Caki2 (cell line): Measurements from ENCODE around the gene PIK3CD. TPM values are rescaled to one million over a fixed set of nuclear protein-coding genes. Genes with fewer than 3 reads are reported as not detected.

ENCODE experiments used
- DNase-seq: peaks from one replicate; pipeline ENCODE4 v3.0.0-alpha.2; 2015; ENCODE audit warnings: low read depth
- in situ Hi-C: cut with HindIII; loops from 2 replicates; pipeline ENCODE4 v1.10.0; 2016; ENCODE audit warnings: low sequenced_read_pairs, low pct_unique_long_range_greater_than_20kb, mixed read lengths
- total RNA-seq: library from RNA; depleted of rRNA; stranded (reverse); fragments of >200 nt; shearing (Covaris generic); gene quantifications from 2 replicates; pipeline ENCODE4 v1.2.3, GENCODE V29; 2014; ENCODE audit warnings: low replicate concordance

Gene PIK3CD
- total RNA-seq, 1 experiment from 2014 or later: 7.0 TPM

DNA sequence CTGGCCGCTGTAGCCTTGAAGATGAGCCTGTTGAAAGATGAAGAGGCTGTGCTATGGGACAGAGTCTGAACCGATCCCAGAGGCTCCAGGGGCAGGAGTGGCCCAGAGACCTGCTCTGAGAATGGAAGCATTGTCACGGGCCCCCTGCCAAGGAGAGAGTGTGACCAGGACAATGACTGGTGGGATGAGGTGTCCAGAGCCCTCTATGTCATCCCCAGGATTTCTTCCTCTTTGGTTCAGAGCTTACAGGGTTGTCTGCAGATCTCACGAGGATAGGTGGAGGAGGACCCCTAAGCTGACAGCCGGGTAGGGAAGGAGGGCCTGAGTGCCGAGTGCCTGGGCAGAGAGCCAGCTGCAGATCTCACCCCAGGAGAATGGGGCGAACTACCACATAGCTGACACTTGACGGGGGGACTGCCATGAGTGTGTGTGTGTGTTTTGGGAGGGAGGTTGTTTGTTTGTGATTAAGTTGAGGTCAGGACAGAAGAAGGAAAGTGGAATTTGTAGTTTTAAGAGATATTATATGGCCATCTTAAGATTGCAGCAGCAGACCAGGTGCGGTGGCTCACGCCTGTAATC lies 25.4 kb downstream of the PIK3CD start:
- in situ Hi-C loops: no loop called here
- no peak for DNase-seq

DNA sequence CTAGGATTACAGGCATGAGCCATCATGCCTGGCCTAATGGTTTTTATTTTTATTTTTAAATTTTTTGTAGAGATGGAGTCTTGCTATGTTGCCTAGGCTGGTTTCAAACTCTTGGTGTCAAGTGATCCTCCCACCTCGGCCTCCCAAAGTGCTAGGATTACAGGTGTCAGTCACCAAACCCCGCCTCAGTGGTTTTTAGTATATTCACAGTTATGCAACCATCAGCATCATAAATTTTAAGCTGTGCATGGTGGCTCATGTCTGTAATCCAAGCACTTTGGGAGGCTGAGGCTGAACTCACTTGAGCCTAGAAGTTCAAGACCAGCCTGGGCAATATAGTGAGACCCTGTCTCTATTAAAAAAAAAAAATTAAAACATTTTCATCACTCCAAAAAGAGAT lies 28.6 kb downstream of the PIK3CD start:
- DNase-seq: no peak
- in situ Hi-C loops: no loop called here

DNA sequence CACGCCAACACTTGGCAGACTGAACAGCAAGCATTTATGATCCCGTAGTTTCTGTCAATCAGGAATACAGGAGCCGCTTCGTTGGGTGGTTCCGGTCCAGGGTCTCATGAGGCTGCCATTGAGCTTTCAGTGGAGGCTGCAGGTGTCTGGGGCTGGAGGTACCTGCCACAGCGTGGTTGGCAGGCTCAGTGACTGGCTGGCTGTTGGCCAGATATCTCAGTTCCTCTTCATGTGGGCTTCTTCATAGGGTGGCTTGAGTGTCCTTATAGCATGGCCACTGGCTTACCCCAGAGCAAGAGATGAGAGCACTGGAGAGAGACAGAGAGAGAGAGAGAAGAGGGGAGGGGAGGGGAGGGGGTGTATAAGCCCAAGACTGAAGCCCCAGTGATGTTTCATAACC lies 29.3 kb downstream of the PIK3CD start:
- in situ Hi-C loops: no loop called here
- DNase-seq: no peak

DNA sequence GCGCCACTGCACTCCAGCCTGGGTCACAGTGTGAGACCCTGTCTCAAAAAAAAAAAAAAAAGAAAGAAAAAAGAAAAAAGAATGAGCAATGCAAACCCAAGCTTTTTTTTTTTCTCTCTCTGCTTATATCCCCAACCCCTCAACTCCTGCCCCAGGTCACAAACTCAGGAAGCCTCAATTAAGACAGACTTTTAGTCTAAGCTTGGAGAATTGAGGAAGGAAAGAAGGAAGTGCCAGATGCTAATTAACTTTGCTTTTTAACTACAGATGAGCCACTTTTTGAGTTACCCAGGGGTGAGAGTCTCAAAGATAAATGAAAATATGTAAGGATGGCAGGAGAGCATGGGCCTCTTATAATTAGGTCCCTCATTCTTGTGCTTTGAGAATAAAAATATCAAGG lies 33.3 kb downstream of the PIK3CD start:
- no peak for DNase-seq
- in situ Hi-C loops: no loop called here

DNA sequence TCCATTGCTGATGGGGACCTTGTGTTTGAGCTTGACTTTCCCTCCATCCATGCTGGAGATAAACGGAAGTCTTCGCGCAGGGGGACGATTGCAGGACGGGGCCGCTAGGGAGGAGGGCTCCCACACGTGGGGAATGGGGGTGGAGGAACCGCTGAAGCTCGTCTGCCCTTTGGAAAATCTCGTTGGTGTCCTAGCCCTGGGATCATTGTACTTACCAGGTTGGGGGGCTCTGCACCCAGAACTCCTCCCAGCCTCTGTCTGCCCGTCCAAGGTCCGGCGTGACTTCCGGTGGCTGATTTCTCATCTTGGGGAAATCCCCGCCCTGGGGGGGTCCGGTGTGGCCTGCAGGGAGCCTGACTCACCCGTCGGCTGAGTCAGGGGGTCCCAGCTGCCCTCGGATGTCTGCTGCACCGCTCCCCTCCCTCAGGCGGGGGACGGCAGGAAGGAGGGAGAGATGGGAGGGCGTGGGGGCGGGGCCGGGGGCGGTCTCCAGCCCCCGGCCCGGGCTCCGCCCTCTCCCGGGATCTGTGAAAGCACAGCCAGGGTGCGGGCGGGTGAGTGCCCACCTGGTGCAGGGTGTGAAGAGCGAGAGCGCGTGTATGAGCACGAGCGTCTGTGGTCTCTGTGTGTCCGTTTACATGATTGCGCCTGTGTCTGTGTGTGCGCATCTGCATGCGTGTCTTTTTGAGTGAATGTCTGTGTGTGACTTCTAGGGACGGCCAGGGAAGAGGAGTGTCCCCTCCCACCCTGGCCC lies 35.8 kb downstream of the PIK3CD start:
- in situ Hi-C loops: no loop called here
- peak; percentile 81 for DNase-seq

DNA sequence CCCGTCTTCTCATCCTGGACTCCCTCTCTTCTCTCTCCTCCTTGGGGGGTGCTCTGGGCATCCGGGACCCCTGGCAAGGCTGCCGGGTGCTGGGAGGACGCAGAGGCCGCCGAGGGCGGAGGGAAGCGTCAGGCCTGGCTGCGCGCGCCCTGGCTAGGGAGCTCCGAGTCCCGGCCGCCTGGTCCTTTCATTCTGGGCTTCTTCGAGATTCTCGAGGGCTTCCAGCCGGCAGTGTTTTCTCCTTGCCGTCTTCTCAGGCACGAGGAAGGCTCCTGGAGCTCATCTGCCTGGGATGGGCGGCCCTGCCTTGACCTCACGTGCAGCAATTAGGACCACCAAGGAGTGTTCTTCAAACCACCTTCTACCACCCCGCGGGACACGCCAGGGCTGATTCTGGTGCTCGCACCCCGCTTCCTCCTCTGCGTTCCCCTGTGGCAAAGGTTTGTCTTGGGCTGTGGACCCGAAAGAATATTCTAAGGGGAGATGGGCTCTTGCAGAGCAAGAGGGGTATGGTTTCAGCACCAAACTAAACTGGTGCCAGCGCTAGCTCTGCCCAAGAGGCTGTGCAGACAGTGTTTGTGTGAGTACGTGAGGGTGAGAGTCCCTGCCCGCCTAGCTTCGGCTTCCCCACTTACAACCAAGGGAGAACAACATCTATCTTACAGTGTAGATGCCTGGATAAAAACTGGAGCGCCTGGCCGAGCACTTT lies 36.5 kb downstream of the PIK3CD start:
- in situ Hi-C loops: no loop called here
- no peak for DNase-seq

DNA sequence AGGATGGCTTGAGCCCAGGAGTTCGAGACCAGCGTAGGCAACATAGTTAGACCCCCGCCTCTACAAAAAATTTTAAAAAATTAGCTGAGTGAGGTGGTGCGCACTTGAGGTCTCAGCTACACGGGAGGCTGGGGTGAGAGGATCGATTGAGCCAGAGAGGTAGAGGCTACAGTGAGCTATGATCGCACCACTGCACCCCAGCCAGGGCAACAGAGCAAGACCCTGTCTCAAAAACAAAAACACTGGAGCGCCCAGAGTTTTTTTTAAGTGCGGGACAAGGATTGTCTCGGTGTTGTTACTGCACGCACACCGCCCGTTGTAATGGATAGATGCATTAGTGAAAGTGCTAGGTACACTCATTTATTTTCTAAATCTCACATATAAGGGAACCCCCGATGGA lies 37.1 kb downstream of the PIK3CD start:
- in situ Hi-C loops: no loop called here
- no peak for DNase-seq

DNA sequence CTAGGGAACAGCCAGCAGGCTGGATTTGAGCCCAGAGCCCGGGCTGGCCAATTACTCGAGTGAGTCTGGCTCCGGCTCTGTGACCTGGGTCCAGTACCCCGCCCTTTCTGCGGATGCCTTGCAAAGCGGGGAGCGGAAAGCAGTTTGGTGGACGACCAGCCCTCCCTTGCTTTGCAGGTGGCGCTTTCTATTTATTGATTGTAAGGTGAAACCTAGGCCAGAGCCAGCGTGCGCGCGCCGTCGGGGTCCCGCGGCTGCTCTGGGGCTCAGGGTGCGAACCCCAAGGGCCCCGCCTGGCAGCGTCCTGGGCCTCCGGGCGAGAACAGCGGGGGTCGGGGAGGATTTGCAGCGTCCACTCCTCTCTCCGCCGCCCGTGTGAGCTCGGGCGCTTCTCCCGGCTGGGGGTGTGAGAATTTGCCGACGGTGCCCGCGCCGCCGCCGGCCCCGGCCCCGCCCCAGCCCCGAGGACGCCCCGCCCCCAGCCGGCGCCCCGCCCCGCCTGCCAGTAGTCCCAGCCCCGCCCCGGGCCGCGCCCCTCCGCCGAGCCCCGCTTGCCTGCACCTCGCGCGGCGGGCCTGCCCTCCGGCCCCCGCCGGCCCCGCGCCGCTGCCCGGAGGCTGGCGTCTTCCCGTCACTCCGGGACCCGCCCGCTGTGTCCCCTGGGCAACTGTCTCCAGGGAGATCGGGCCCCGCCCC lies 37.6 kb downstream of the PIK3CD start:
- DNase-seq: peak; percentile 70
- in situ Hi-C loops: no loop called here

DNA sequence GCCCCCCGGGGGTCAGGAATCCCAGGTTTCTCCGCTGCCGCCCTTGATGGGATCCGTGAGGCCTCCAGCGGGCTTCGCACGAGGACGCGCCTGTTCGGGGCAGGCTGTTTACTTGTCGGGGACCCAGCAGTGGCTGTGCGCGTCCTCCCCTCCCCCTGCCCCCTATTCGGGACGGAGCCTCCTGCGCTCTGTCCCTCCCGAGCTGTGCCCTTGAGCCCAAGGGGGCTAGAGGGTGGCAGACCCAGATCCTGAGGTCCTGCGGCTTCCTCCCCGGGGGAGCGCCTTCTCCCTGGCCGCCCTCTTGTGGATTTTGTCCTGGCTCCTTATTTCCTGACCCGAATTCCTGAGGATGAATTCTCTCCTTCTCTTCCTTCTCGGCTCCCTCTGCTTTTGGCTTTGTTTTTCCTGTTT lies 38.4 kb downstream of the PIK3CD start:
- peak; percentile 35 for DNase-seq

DNA sequence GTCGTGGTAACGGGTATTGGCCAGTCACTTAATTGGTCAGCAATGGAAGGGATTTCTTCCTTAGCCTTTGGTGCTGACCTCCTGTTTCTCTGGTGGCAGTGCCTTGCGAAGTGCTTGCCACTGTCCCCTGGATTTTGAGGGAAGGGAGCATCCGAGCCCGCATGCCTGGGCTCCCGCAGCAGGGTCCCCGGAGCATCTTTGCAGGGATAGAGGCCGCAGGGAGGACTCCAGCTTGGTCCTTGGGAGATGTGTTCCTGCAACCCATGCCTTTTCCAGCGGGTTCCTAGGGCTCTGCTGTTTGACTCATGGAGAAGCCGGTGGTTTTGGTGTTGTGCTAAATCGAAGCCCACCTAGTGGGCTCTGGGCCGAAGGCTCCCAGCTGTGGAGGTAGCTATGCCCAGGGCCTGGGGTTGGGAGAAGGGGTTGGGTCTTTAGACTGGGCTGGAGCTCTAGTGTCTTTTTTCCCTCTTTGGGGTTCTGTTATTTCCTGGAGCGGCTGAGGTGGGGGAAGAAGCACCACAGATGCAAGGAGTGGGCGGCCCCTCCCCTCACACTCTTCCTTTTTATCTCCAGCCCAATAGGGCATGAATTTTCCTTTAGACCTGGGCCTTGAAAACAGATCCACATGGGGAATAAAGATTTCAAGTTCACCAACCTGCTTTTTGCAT lies 39.0 kb downstream of the PIK3CD start:
- in situ Hi-C loops: no loop called here
- DNase-seq: no peak

More for the DNA sequence above, 38.4 kb downstream of the PIK3CD start:
- in situ Hi-C loops: no loop called here

DNA sequence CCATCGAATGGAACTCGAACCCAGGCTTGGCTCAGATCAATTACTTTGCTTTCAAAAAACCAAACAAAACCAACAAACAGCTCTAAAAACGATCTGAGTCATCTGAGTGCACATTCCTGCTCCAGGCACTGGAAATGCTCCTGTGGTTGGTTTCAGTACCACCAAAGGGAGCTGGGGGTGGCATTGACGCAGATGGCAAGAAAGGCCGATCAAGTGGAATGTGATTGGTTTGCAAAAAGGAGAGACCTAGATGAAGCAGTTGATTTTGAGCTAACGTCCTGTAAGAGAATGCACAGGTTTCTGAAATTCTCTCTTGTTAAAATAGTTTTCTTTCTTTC lies 39.5 kb downstream of the PIK3CD start:
- in situ Hi-C loops: no loop called here
- no peak for DNase-seq

DNA sequence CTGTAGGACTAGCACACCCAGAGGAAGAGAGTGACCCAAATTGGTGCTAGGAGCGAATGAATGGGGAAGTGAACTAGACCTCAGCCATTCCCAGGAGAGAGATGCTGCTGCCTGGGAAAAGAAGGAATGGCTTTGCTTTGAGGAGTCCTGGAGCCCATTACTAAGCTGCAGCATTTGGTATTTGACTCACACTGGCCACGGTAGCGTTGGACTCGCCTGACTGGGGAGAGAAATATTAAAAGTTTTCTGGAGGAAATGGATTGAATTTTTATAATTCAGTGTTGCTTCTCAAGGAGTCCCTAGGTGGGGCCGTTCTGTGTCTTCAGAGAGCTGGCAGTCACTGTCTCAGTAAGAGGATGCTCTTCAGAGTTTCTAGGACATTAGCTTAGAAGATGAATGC lies 40.2 kb downstream of the PIK3CD start:
- DNase-seq: peak; percentile 19
- in situ Hi-C loops: no loop called here

DNA sequence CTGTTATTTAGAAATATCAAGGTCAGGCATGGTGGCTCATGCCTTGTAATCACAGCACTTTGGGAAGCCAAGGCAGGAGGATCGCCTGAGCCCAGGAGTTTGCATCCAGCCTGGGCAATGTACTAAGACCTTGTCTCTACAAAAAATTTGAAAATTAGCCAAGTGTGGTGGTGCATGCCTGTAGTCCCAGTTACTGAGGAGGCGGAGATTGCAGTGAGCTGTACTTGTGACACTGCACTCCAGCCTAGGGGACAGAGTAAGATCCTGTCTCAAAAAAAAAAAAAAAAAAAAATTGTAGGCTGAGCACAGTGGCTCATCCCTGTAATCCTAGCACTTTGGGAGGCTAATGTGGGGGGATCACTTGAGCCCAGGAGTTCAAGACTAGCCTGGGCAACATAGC lies 45.3 kb downstream of the PIK3CD start:
- in situ Hi-C loops: no loop called here
- no peak for DNase-seq

DNA sequence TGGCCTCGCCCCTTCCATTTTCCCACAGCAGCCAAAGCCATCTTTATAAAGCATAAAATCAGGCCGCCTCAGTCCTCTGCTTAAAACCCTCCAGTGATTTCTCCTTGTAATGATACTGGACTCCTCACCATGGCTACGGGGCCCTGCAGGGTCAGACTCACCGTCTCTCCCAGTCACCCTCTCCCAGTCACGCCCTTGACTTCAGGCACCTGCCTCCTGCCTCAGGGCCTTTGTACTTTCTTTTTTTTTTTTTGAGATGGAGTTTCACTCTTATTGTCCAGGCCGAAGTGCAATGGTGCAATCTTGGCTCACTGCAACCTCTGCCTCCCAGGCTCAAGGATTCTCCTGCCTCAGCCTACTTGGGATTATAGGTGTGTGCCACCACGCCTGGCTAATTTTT lies 47.8 kb downstream of the PIK3CD start:
- DNase-seq: peak; percentile 27
- in situ Hi-C loops: no loop called here

DNA sequence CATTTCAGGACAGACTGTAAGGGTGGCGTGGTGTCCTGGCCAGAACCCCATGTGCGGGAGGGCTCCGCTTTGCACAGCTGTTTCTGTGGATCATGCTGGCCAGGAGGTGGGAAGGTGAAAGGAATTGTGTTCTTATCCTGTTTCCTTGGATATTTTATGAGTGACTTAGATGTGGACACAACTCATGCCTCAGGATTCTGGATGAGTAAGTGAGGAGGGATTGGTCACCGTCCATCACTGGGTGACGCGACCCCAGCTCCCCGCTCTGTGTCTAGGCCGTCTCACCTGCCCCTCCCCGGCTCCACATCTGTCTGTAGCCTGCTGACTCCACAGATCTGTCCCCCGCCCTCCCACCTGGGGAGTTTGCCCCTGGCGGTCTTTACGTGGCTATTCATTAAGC lies 48.8 kb downstream of the PIK3CD start:
- DNase-seq: peak; percentile 68
- in situ Hi-C loops: no loop called here

DNA sequence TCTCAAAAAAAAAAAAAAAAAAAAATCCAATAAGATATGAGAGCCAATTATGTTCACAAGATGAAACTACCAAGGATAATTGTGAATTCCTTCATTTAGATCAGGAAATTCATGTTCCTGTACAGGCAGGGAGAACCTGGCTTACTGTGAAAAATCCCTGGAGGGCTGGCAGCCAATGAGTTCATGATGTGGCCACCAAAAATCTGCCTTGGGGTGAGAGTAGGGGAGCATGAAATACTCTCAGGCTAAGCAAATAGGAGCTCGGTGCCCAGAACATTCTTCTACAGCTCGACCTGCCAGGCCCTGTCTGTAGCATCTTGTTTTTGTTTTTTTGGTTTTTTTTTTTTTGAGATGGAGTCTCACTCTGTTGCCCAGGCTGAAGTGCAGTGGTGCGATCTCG lies 50.1 kb downstream of the PIK3CD start:
- no peak for DNase-seq
- in situ Hi-C loops: no loop called here

DNA sequence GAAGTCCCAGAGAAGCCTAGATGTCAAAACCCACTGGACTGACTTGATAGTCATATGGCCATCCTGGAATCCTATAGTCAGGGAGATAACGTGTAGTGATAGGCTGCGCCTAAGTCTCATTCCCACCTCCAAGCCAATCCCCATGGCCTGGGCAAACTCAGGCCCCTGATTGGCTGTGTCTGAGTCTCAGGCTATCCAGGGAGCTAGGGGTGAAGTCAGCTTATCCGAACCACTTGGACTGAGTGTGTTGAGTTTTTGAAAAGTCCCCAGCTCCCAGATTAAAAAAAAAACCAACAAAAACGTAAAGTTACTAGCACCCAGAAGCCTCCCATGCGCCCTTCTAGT lies 51.6 kb downstream of the PIK3CD start:
- in situ Hi-C loops: no loop called here
- DNase-seq: no peak

DNA sequence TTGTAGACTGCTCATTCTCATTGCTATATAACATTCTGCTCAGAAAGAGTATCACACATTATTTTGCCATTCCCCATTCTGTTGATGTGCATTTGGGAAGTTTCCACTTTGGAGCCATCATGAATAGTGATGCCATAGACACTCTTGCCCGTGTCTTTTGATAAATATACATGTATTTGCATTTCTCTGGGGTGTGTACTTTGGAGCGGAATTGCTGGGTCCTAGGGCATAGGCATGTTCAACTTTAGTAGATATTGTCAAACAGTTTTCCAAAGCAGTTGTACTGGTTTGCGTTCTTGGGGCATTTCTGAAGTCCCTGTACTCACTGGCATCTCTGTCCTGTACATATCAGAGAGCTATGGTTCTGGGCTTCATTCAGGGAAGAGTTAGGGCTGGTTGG lies 52.1 kb downstream of the PIK3CD start:
- in situ Hi-C loops: no loop called here
- DNase-seq: no peak
